Stimulated activated CD8-positive, alpha-beta memory T cell treated with anti-CD3 and anti-CD28 coated beads, Interleukin-7, amount 100 ng/mL, for 1 hour (primary cell): ENCODE measurements around the gene ADRB1.

Experiments used
- DNase-seq, 2 donors: peaks; one replicate each; pipeline ENCODE4 v3.0.0-alpha.2; 2020; ENCODE audit warnings: low read depth in 2 of 2

The ADRB1 gene

DNA sequence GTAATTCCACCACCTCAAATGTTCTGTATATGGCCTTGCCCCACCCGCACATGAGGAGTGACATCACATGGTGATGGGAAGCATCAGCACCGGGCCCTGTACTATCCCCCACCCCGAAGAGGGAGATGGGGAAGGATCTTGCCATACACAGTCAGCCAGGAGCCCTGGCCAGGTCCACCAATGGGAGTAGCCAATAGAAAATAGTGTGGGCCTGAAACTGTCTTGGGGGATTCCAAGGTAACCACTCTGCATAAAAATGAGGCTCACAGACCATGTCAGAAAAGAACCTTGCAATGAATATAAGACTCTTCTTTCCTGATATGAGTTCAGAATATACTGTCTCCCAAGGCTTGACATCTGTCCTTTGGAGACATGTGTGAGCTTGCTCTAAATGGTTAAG, 51.1 kb downstream of the ADRB1 start:
- DNase-seq: no peak

DNA sequence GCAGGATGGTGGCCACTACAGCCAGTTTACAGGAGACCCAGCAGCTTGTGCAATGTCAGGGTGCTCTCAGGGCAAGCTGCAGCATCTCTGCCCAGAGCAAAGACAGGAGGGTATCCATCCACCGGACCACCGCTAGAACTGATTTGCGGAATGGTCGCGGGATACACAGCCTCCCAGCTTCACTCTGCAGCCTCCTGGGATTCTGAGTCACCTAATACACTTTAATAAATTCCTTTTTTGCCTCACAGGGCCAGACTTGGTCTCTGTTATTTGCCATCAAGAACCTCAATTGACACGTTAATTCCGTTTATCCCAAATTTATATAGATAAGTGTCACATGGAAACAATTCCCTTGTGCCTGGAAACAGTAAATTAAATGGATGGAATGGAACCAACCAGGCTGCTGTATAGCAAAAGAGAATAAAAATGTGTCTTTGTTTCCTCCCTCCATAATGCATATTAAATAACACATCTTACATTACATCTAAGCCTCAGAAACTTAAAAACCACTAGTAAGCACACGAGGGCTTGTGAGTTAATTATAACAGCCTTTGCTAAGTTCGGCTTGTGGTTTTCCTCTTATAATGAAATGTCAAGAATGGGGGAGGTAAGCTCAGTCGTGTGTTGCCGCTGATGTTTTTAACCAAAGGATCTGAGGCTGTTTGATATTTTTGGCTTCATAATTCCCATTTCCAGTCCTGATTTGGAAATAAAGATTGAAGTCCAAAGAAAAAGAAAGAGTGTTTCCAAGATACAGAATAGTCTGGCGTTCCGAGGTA, 52.1 kb downstream of the ADRB1 start:
- no peak for DNase-seq
